Colonic mucosa (tissue), 4 donors: ENCODE data around the gene MEMO1. TPM values are rescaled to one million over a fixed set of nuclear protein-coding genes. Genes with fewer than 3 reads are reported as not detected.
"Not testable (repeated sequence)": the region's sequence is repeated elsewhere in the genome, so short reads cannot be mapped to it uniquely, and the experiment has no call there.

Experiments used
- DNase-seq: peaks from one replicate; pipeline ENCODE4 v3.0.0-alpha.2; 2020
- H3K27ac ChIP-seq: fragments of 200-600 bp; one replicate; pipeline ENCODE4 v1.8.0; 2021
- H3K27me3 ChIP-seq: fragments of 200-600 bp; one replicate; pipeline ENCODE4 v1.8.0; 2021
- H3K36me3 ChIP-seq: fragments of 200-600 bp; one replicate; pipeline ENCODE4 v1.8.0; 2021
- H3K4me1 ChIP-seq: fragments of 200-600 bp; one replicate; pipeline ENCODE4 v1.8.0; 2021; ENCODE audit warnings: mild to moderate bottlenecking
- H3K4me3 ChIP-seq: fragments of 200-600 bp; one replicate; pipeline ENCODE4 v1.8.0; 2021
- H3K9ac ChIP-seq, 2 donors: one replicate each; pipeline ENCODE4 v1.7.0; 2013; ENCODE audit warnings: control low read depth in 2 of 2, low read depth in 2 of 2, low read length in 2 of 2
- H3K9me3 ChIP-seq: fragments of 200-600 bp; one replicate; pipeline ENCODE4 v1.8.0; 2021
- CTCF ChIP-seq: fragments of 200-600 bp; IDR thresholded peaks from one replicate; pipeline ENCODE4 v1.8.0; 2022; ENCODE audit warnings: antibody characterized with exemption, mild to moderate bottlenecking
- intact Hi-C: fragments of 100-400 bp; cut with DNase I; formaldehyde crosslinking; loops from one replicate; pipeline ENCODE4 v1.14.1; 2022
- total RNA-seq, 2 donors: library from RNA; stranded (reverse); fragmentation: NEBNext Ultra II Directional in 1 of 2; extraction: Animal tissue kit (Norgen Biotek cat#: 25700) in 1 of 2; gene quantifications; one replicate each; pipeline ENCODE4 v1.2.1, GENCODE V29; 2021
- donor health status: healthy.
- donor health status: DM: no; HTN: no; CAD: no.
- donor health status: DM: no; HTN: no; CAD: no.

MEMO1 gene
- total RNA-seq, 2 donors from 2014 or later, result 31.5 to 38.8 TPM

GRCh38 chr2:31973665-31974064 is 37.1 kb downstream of the MEMO1 start:
- TF ChIP-seq CTCF, result no peak
- intact Hi-C loops, result no loop called here
- H3K27ac ChIP-seq, result no peak overlapping the region

GRCh38 chr2:31972059-31972458 is 38.7 kb downstream of the MEMO1 start:
- H3K9me3 ChIP-seq, result no peaks in the 10 kb centered on the region
- H3K27ac ChIP-seq, result no peak overlapping the region
- H3K9ac ChIP-seq, result no peak overlapping the region
- intact Hi-C loops, result no loop called here
- H3K36me3 ChIP-seq, result no peaks in the 10 kb centered on the region
- no peaks in the 10 kb centered on the region for H3K27me3 ChIP-seq
- H3K4me3 ChIP-seq, result no peak overlapping the region
- no peaks in the 10 kb centered on the region for H3K4me1 ChIP-seq
- no peak for DNase-seq
- no peak for TF ChIP-seq CTCF

More at GRCh38 chr2:31973665-31974064, 37.1 kb downstream of the MEMO1 start:
- Histone ChIP-seq H3K9me3 (no peaks in the 10 kb centered on the region), H3K4me1 (no peaks in the 10 kb centered on the region), H3K4me3 (no peak overlapping the region), H3K9ac (no peak overlapping the region), H3K27me3 (no peaks in the 10 kb centered on the region), H3K36me3 (no peaks in the 10 kb centered on the region)
- no peak for DNase-seq

GRCh38 chr2:31969178-31969577 is 41.6 kb downstream of the MEMO1 start:
- H3K9ac ChIP-seq, result no peak overlapping the region
- H3K27me3 ChIP-seq, result no peaks in the 10 kb centered on the region
- TF ChIP-seq CTCF, result no peak
- H3K4me3 ChIP-seq, result no peak overlapping the region
- no peaks in the 10 kb centered on the region for H3K36me3 ChIP-seq
- H3K9me3 ChIP-seq, result no peaks in the 10 kb centered on the region
- no peak overlapping the region for H3K27ac ChIP-seq
- DNase-seq, result no peak
- intact Hi-C loops, result no loop called here
- no peaks in the 10 kb centered on the region for H3K4me1 ChIP-seq

- Histone ChIP-seq H3K9ac (no peak overlapping the region), H3K36me3 (no peaks in the 10 kb centered on the region), H3K9me3 (no peaks in the 10 kb centered on the region), H3K4me1 (no peaks in the 10 kb centered on the region), H3K27ac (no peak overlapping the region), H3K27me3 (no peaks in the 10 kb centered on the region), H3K4me3 (no peak overlapping the region)
- intact Hi-C loops, result no loop called here
- no peak for TF ChIP-seq CTCF
- no peak for DNase-seq
Measured at GRCh38 chr2:31967790-31968189, 43.0 kb downstream of the MEMO1 start.

GRCh38 chr2:31966402-31966801 is 44.4 kb downstream of the MEMO1 start:
- H3K4me3 ChIP-seq, H3K36me3 ChIP-seq, H3K9me3 ChIP-seq, H3K27me3 ChIP-seq, H3K9ac ChIP-seq, intact Hi-C loops, H3K27ac ChIP-seq, H3K4me1 ChIP-seq, DNase-seq: not testable (repeated sequence)

- H3K27me3 ChIP-seq, result no peaks in the 10 kb centered on the region
- intact Hi-C loops, result no loop called here
- H3K4me3 ChIP-seq, result no peak overlapping the region
- no peak for DNase-seq
- H3K9ac ChIP-seq, result no peak overlapping the region
- H3K36me3 ChIP-seq, result no peaks in the 10 kb centered on the region
- H3K4me1 ChIP-seq, result no peaks in the 10 kb centered on the region
- H3K27ac ChIP-seq, result no peak overlapping the region
- H3K9me3 ChIP-seq, result no peaks in the 10 kb centered on the region
- TF ChIP-seq CTCF, result no peak
Measured at GRCh38 chr2:31965094-31965493, 45.7 kb downstream of the MEMO1 start.
